ENCODE data around the gene PLEKHM2.

The PLEKHM2 gene

GRCh38 chr1:15705184-15705566, 21.1 kb downstream of the PLEKHM2 start:
- Mint-ChIP-seq H3K4me1 (peaks cover 33% of the 10 kb centered on the region), H3K27ac (peak overlapping the region; percentile 52), H3K9me3 (no peaks in the 10 kb centered on the region), H3K36me3 (ENCODE audit: low read depth) (peaks cover 28% of the 10 kb centered on the region), H3K27me3 (ENCODE audit: low read depth, poor library complexity) (no peaks in the 10 kb centered on the region), H3K4me3 (no peak overlapping the region)
- TF ChIP-seq, protein P1, sequence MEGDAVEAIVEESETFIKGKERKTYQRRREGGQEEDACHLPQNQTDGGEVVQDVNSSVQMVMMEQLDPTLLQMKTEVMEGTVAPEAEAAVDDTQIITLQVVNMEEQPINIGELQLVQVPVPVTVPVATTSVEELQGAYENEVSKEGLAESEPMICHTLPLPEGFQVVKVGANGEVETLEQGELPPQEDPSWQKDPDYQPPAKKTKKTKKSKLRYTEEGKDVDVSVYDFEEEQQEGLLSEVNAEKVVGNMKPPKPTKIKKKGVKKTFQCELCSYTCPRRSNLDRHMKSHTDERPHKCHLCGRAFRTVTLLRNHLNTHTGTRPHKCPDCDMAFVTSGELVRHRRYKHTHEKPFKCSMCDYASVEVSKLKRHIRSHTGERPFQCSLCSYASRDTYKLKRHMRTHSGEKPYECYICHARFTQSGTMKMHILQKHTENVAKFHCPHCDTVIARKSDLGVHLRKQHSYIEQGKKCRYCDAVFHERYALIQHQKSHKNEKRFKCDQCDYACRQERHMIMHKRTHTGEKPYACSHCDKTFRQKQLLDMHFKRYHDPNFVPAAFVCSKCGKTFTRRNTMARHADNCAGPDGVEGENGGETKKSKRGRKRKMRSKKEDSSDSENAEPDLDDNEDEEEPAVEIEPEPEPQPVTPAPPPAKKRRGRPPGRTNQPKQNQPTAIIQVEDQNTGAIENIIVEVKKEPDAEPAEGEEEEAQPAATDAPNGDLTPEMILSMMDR (IDR thresholded peaks at IDR 0.05) = no peak
- no peak for DNase-seq

- DNase-seq = no peak
- no peaks in the 10 kb centered on the region for H3K27me3 Mint-ChIP-seq (ENCODE audit: low read depth, poor library complexity)
- H3K9me3 Mint-ChIP-seq = no peaks in the 10 kb centered on the region
- H3K4me3 Mint-ChIP-seq = no peak overlapping the region
- TF ChIP-seq, protein P1 (IDR thresholded peaks at IDR 0.05) = no peak
- peaks cover 32% of the 10 kb centered on the region for H3K4me1 Mint-ChIP-seq
- H3K27ac Mint-ChIP-seq = peak overlapping the region; percentile 92
- H3K36me3 Mint-ChIP-seq (ENCODE audit: low read depth) = peaks cover 21% of the 10 kb centered on the region
These were observed 22.6 kb downstream of the PLEKHM2 start for GRCh38 chr1:15706751-15707150.

- peaks cover 28% of the 10 kb centered on the region for H3K4me1 Mint-ChIP-seq
- H3K27ac Mint-ChIP-seq = peak overlapping the region; percentile 45
- no peak overlapping the region for H3K4me3 Mint-ChIP-seq
- no peaks in the 10 kb centered on the region for H3K27me3 Mint-ChIP-seq (ENCODE audit: low read depth, poor library complexity)
- no peak for DNase-seq
- no peaks in the 10 kb centered on the region for H3K9me3 Mint-ChIP-seq
- peaks cover 17% of the 10 kb centered on the region for H3K36me3 Mint-ChIP-seq (ENCODE audit: low read depth)
- TF ChIP-seq, protein P1 (IDR thresholded peaks at IDR 0.05) = no peak
These were observed 23.3 kb downstream of the PLEKHM2 start for GRCh38 chr1:15707239-15707925.

DNA sequence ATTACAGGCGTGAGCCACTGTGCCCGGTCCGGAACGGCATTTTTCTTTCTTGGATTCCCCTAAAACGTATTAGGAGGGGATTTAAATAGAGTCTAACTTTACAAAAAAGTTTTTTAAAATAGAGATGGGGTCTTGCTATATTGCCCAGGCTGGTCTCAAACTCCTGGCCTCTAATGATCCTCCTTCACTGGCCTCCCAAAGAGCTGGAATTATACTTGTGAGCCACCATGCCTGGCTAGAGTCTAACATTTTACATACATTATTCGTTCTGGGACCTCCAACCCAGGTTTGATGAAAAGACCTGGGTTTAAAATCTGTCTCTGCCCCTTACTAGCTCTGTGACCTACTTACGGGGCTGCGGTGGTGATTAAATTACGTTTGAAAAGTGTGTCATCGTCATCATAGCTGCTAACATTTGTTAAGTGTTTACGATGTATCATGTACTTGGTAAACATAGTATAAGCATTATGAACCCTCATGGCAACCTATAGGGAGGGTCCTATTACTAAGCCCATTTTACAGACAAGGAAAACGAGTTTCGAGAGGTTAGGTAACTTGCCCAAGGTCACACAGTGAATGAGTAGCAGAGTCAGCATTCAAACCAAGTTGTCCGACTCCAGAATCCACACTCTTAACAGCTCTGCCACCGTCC, 24.5 kb downstream of the PLEKHM2 start:
- no peak overlapping the region for H3K27ac Mint-ChIP-seq
- H3K4me3 Mint-ChIP-seq = no peak overlapping the region
- TF ChIP-seq, protein P1 (IDR thresholded peaks at IDR 0.05) = no peak
- DNase-seq = no peak
- peaks cover 17% of the 10 kb centered on the region for H3K36me3 Mint-ChIP-seq (ENCODE audit: low read depth)
- H3K4me1 Mint-ChIP-seq = peaks cover 20% of the 10 kb centered on the region
- no peaks in the 10 kb centered on the region for H3K9me3 Mint-ChIP-seq
- no peaks in the 10 kb centered on the region for H3K27me3 Mint-ChIP-seq (ENCODE audit: low read depth, poor library complexity)

DNA sequence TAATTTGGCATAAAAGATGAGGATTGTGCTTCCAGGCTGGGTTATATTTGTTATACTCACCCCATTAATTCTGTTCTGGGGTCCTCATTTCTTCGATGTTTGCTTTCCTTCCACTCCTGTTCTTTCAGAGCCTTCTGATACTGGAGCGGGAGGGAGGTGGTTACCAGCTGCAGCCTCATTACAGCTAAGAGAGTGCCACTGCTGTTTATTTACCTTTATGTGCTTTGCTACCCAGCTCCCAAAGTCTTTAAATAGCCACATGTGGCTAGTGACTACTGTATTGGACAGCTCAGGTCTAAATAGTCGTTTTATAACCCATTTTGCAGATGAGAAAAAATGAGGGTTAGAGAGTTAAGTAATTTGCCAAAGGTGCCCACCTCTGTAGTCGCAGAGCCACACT, 25.1 kb downstream of the PLEKHM2 start:
- Mint-ChIP-seq H3K9me3 (no peaks in the 10 kb centered on the region), H3K4me1 (peaks cover 15% of the 10 kb centered on the region), H3K27me3 (ENCODE audit: low read depth, poor library complexity) (no peaks in the 10 kb centered on the region), H3K36me3 (ENCODE audit: low read depth) (peaks cover 19% of the 10 kb centered on the region), H3K4me3 (no peak overlapping the region), H3K27ac (no peak overlapping the region)
- TF ChIP-seq, protein P1 (IDR thresholded peaks at IDR 0.05) = no peak
- DNase-seq = no peak

DNA sequence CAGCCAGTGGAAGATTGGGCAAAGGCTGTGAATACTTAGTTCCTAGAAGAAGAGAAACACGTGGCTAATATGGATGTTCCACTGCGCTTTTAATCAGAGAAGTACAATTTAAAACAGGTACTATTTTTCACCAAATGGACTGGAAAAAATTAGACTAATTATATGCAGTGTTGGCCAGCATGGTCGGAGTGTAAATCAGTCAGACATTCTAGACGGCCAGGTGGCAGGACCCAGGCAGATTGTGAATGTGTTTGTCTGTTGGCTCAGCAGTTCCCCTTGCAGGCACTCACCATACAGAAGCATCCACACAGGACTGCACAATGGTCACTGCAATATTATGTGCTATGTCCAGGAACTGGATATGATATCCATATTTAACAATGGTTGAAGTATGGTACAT, 28.0 kb downstream of the PLEKHM2 start:
- DNase-seq = no peak
- H3K9me3 Mint-ChIP-seq = no peaks in the 10 kb centered on the region
- no peak overlapping the region for H3K27ac Mint-ChIP-seq
- peaks cover 12% of the 10 kb centered on the region for H3K4me1 Mint-ChIP-seq
- no peaks in the 10 kb centered on the region for H3K27me3 Mint-ChIP-seq (ENCODE audit: low read depth, poor library complexity)
- H3K4me3 Mint-ChIP-seq = no peak overlapping the region
- TF ChIP-seq, protein P1 (IDR thresholded peaks at IDR 0.05) = no peak
- H3K36me3 Mint-ChIP-seq (ENCODE audit: low read depth) = peaks cover 15% of the 10 kb centered on the region
